Measurements from ENCODE around the gene RIMS1.

RIMS1 gene

DNA sequence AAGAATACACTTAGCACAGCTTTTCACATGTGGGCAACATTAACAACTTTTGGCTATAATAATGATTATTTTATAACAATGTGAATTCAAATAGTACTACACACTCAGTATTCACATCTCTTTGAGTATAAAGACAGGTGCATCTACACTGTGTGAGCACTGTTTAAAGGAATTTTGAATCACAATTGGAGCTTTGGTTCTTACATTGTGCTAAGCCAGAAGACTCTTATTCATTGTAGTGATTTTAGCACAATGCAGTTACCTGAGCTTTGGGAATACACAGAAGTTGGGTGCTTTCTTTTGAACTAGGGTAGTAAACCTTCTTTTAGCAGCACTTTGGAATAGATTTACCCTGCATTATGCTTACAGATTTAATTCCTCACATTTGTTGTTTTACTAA lies 20.5 kb downstream of the RIMS1 start:
- H3K9me3 Mint-ChIP-seq = peaks cover 5 to 7% of the 10 kb centered on the region in 2 donors
- H3K27ac Mint-ChIP-seq = no peak overlapping the region
- no peaks in the 10 kb centered on the region for H3K27me3 Mint-ChIP-seq
- no peak for ATAC-seq (replicated peaks)
- no peaks in the 10 kb centered on the region for H3K4me1 Mint-ChIP-seq (ENCODE audit: low read depth in 2 of 2)
- DNase-seq = no peak
- H3K4me3 Mint-ChIP-seq = no peak overlapping the region
- no peaks in the 10 kb centered on the region for H3K36me3 Mint-ChIP-seq (ENCODE audit: insufficient read depth)

DNA sequence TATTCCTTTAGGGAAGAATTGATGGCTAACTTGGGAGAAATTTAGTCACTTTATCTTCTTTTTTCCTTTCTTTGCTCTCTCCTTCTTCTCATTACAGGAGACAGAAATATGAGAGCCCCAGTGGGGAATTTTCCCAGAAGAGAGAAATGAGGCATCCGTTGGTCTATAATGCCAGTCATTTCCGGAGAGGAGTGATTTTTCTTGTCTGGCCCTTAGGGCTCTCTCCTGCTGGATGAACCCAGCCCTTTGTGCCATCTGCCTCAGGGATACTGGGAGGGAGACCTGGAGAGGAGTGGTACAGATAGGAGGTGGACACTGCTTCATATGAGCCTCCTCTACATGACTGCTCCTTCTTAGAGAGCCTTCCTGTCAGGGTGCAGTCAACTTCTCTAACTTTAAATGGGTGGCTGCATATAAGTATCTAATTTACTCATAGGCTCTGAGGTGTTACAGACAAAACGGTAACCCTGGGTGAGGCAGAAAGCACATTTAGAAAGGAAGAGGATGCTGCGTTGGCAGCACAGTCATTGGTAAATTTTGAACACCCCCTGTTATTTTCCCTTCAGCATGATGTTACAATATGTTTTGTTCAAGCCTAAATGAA lies 21.9 kb downstream of the RIMS1 start:
- H3K27ac Mint-ChIP-seq = no peak overlapping the region
- no peaks in the 10 kb centered on the region for H3K36me3 Mint-ChIP-seq (ENCODE audit: insufficient read depth)
- H3K27me3 Mint-ChIP-seq = no peaks in the 10 kb centered on the region
- no peaks in the 10 kb centered on the region for H3K4me1 Mint-ChIP-seq (ENCODE audit: low read depth in 2 of 2)
- DNase-seq = no peak
- no peak overlapping the region for H3K4me3 Mint-ChIP-seq
- no peak for ATAC-seq (replicated peaks)
- peaks cover 5 to 7% of the 10 kb centered on the region in 2 donors for H3K9me3 Mint-ChIP-seq

DNA sequence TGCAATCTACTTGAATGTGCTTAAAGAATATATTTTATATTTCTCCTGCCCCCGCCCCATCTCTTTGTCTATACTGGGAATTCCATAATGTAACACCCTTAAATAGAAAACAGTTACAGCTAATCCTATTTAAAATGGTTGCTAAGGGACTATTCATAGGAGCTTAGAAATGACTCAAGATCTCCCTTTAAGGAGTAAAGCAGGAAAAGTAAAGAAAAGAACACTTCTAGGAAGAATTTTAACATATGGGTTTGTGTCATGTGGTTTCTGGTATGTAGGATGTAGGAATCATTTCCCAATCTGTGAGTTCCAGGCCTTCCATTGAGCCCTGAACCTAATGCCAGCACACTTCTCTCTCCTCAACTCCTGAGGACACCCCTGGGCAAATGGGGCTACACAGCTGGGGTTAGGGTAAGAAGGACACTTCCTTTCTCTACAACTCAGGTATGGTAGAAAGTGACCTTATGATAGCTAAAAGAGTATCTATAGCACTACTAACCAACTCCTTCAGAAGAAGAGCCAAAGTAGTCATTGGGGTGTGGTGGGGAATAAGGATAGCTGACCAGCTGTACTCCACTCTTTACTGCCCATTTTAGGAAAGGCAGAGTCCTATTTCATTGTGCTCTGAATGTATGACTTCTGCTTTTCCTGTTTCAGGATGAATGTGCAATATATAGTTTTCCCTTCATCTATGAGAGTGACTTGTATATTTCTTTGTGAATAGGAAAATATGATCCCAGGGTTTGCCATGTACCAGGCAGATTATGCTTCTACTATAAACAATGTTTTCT lies 27.3 kb downstream of the RIMS1 start:
- Mint-ChIP-seq H3K36me3 (ENCODE audit: insufficient read depth) (no peaks in the 10 kb centered on the region), H3K4me3 (no peak overlapping the region), H3K9me3 (peaks cover 0 to 7% of the 10 kb centered on the region in 2 donors), H3K4me1 (ENCODE audit: low read depth in 2 of 2) (no peaks in the 10 kb centered on the region), H3K27me3 (no peaks in the 10 kb centered on the region), H3K27ac (no peak overlapping the region)
- no peak for DNase-seq
- ATAC-seq (replicated peaks) = no peak

DNA sequence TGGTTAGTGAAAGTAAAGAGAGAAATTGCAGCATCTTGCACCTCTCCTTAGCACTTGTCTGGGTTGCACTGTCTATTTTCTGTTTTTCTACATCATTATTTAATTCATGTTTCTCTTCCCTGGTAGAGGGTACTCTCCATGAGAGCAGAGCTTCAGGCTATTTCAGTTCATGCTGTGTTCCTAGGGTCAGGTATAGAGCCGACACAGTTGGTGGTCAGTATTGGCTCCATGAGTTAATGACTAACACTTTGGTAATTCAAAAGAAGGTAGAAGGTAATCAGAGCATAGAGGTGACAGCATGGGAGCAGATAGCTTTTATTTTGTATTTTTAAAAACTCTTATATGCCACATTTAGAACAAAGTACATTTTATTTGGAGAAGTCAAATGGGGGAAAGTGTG lies 42.7 kb downstream of the RIMS1 start:
- Mint-ChIP-seq H3K27me3 (no peaks in the 10 kb centered on the region), H3K36me3 (ENCODE audit: insufficient read depth) (no peaks in the 10 kb centered on the region)

DNA sequence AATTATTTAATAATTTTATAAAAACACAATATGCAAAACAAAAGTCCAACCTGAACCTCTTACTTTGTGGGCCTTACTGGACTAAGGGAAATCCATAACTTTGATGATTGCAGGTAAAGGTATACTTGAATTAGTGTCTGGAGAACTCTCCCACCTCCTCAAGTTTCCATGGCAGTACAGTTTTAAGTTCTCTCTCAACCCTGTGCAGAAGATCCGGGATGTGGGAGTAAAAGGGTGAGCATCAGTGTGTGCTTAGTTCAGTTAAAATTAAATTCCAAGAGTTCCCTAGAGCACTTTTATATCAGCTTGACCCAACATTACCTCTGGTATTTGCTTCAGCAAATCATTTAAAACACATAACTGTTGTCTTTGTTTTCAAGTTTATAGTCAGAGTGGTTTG lies 47.5 kb downstream of the RIMS1 start:
- ATAC-seq (replicated peaks) (no peak), DNase-seq (no peak)
- Mint-ChIP-seq H3K4me1 (ENCODE audit: low read depth in 2 of 2) (no peaks in the 10 kb centered on the region), H3K27ac (no peak overlapping the region), H3K9me3 (peaks cover 0 to 5% of the 10 kb centered on the region in 2 donors), H3K36me3 (ENCODE audit: insufficient read depth) (no peaks in the 10 kb centered on the region), H3K27me3 (no peaks in the 10 kb centered on the region), H3K4me3 (no peak overlapping the region)

More for the DNA sequence above, 42.7 kb downstream of the RIMS1 start:
- ATAC-seq (replicated peaks) (no peak), DNase-seq (no peak)
- Mint-ChIP-seq H3K9me3 (no peaks in the 10 kb centered on the region), H3K4me1 (ENCODE audit: low read depth in 2 of 2) (no peaks in the 10 kb centered on the region), H3K27ac (no peak overlapping the region), H3K4me3 (no peak overlapping the region)

GRCh38 chr6:71965404-71965803 lies 79.1 kb downstream of the RIMS1 start:
- no peak overlapping the region for H3K27ac Mint-ChIP-seq

GRCh38 chr6:71967436-71967835 lies 81.1 kb downstream of the RIMS1 start:
- Mint-ChIP-seq H3K9me3 (peaks cover 0 to 11% of the 10 kb centered on the region in 2 donors), H3K4me3 (no peak overlapping the region), H3K27me3 (no peaks in the 10 kb centered on the region), H3K36me3 (ENCODE audit: insufficient read depth) (no peaks in the 10 kb centered on the region), H3K27ac (no peak overlapping the region), H3K4me1 (ENCODE audit: low read depth in 2 of 2) (no peaks in the 10 kb centered on the region)
- ATAC-seq (replicated peaks) (no peak), DNase-seq (no peak)

More at GRCh38 chr6:71965404-71965803, 79.1 kb downstream of the RIMS1 start:
- Mint-ChIP-seq H3K9me3 (peaks cover 0 to 9% of the 10 kb centered on the region in 2 donors), H3K27me3 (no peaks in the 10 kb centered on the region), H3K4me1 (ENCODE audit: low read depth in 2 of 2) (no peaks in the 10 kb centered on the region), H3K36me3 (ENCODE audit: insufficient read depth) (no peaks in the 10 kb centered on the region), H3K4me3 (no peak overlapping the region)
- ATAC-seq (replicated peaks) = no peak
- no peak for DNase-seq

DNA sequence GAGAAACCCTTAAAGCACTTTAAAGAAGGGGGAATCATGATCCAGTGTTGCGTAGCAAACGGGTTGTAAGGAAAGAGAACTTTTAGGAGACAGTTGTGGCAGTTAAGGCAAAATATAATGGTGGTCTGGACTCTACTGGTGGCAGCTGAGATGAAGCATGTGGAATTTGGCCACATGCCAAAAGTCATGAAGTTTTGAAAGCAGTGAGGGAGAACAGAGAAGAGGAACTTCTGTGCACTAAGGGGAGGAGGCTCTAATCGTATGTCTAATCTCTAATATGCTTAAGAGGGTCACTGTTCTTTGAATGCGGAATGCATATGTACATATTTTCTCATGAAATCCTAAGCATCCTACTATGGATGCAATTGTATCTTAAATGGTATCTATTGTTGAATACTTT lies 91.5 kb downstream of the RIMS1 start:
- DNase-seq (no peak), ATAC-seq (replicated peaks) (no peak)
- Mint-ChIP-seq H3K27me3 (no peaks in the 10 kb centered on the region), H3K4me1 (ENCODE audit: low read depth in 2 of 2) (no peaks in the 10 kb centered on the region), H3K36me3 (ENCODE audit: insufficient read depth) (peaks cover 2% of the 10 kb centered on the region), H3K4me3 (no peak overlapping the region), H3K9me3 (peaks cover 8 to 22% of the 10 kb centered on the region in 2 donors), H3K27ac (no peak overlapping the region)

- Mint-ChIP-seq H3K4me3 (no peak overlapping the region), H3K27ac (no peak overlapping the region), H3K9me3 (peaks cover 5 to 11% of the 10 kb centered on the region in 2 donors), H3K27me3 (no peaks in the 10 kb centered on the region), H3K4me1 (ENCODE audit: low read depth in 2 of 2) (no peaks in the 10 kb centered on the region), H3K36me3 (ENCODE audit: insufficient read depth) (peaks cover 2% of the 10 kb centered on the region)
- DNase-seq (no peak), ATAC-seq (replicated peaks) (no peak)
Measured at GRCh38 chr6:71979911-71980310, 93.6 kb downstream of the RIMS1 start.

DNA sequence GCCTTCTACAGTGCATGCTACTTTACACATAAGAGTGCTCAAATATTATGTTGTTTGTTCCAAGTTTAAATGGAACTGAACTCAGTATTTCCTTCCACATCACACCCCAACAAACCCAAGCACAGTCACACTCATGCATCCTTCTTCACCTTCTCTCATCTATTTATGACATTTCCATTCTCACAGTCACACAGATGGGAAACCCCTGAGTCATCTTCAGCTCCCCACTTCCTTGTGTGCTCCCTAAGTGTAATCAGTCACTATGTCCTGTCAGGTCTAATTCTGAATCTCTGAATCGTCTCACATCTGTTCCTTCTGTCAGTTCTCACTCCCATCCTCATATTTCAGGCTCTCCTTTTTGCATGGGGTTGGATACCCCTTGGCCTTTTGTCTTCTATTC lies 96.0 kb downstream of the RIMS1 start:
- peaks cover 12 to 26% of the 10 kb centered on the region in 2 donors for H3K9me3 Mint-ChIP-seq

GRCh38 chr6:71983131-71983530 lies 96.8 kb downstream of the RIMS1 start:
- no peak for DNase-seq
- no peaks in the 10 kb centered on the region for H3K4me1 Mint-ChIP-seq (ENCODE audit: low read depth in 2 of 2)
- H3K4me3 Mint-ChIP-seq = no peak overlapping the region

More for the DNA sequence above, 96.0 kb downstream of the RIMS1 start:
- H3K36me3 Mint-ChIP-seq (ENCODE audit: insufficient read depth) = peaks cover 2% of the 10 kb centered on the region
- DNase-seq (no peak), ATAC-seq (replicated peaks) (no peak)
- no peaks in the 10 kb centered on the region for H3K4me1 Mint-ChIP-seq (ENCODE audit: low read depth in 2 of 2)
- no peak overlapping the region for H3K27ac Mint-ChIP-seq
- no peak overlapping the region for H3K4me3 Mint-ChIP-seq
- H3K27me3 Mint-ChIP-seq = no peaks in the 10 kb centered on the region

DNA sequence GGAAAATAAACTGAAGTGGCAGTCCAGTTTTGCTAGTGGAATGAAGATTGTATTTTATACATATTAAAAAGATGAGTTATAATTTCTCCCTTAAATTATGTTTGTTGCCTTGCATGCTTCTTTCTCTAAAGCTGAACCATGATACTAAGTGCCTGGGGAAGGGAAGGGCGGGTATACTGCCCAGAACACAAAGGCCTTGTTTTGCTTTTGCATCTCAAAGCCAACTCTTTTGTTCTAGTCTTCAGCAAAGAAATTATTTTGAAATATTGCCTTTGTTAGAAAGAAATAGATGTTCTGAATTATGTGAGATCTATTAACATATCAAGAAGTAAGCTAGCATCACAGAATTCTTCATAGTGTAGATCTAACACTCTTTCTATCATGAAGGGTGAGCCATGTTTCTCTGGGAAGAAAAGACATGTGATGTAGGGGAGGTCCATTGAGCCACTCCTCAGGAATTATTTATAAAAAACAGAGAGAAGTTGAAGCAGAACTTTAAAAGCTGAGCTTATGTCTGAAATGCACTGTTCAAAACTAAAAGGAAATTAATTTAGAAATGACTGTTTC lies 108.4 kb downstream of the RIMS1 start:
- no peaks in the 10 kb centered on the region for H3K4me1 Mint-ChIP-seq (ENCODE audit: low read depth in 2 of 2)
- H3K4me3 Mint-ChIP-seq = no peak overlapping the region
- no peak overlapping the region for H3K27ac Mint-ChIP-seq
- no peak for ATAC-seq (replicated peaks)
- peaks cover 0 to 7% of the 10 kb centered on the region in 2 donors for H3K9me3 Mint-ChIP-seq
- no peak for DNase-seq
- H3K36me3 Mint-ChIP-seq (ENCODE audit: insufficient read depth) = no peaks in the 10 kb centered on the region
- no peaks in the 10 kb centered on the region for H3K27me3 Mint-ChIP-seq

More at GRCh38 chr6:71983131-71983530, 96.8 kb downstream of the RIMS1 start:
- no peak overlapping the region for H3K27ac Mint-ChIP-seq
- H3K27me3 Mint-ChIP-seq = no peaks in the 10 kb centered on the region
- ATAC-seq (replicated peaks) = no peak
- no peaks in the 10 kb centered on the region for H3K36me3 Mint-ChIP-seq (ENCODE audit: insufficient read depth)
- H3K9me3 Mint-ChIP-seq = peaks cover 12 to 26% of the 10 kb centered on the region in 2 donors

DNA sequence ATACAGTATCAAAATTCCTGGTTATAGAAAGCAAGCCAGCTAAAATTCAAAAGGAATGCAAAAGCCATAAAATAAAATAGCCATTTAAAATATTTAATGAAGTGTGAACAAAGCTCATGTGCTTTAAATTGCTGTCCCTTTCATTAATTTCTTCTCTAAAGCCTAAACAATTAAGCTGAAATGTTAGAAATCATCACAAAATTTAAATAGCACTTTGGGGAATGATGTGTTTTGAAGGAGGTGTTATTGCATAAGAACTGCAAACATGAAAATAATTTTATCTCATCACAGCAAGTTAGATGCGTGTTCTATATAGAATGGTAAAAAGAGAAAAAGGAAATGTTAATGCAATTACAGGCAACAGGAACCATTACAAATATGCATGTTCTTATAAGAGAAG lies 111.0 kb downstream of the RIMS1 start:
- ATAC-seq (replicated peaks) = no peak
- H3K27me3 Mint-ChIP-seq = no peaks in the 10 kb centered on the region
- H3K27ac Mint-ChIP-seq = no peak overlapping the region
- no peaks in the 10 kb centered on the region for H3K36me3 Mint-ChIP-seq (ENCODE audit: insufficient read depth)
- H3K4me1 Mint-ChIP-seq (ENCODE audit: low read depth in 2 of 2) = no peaks in the 10 kb centered on the region
- peaks cover 0 to 10% of the 10 kb centered on the region in 2 donors for H3K9me3 Mint-ChIP-seq
- no peak for DNase-seq
- H3K4me3 Mint-ChIP-seq = no peak overlapping the region

DNA sequence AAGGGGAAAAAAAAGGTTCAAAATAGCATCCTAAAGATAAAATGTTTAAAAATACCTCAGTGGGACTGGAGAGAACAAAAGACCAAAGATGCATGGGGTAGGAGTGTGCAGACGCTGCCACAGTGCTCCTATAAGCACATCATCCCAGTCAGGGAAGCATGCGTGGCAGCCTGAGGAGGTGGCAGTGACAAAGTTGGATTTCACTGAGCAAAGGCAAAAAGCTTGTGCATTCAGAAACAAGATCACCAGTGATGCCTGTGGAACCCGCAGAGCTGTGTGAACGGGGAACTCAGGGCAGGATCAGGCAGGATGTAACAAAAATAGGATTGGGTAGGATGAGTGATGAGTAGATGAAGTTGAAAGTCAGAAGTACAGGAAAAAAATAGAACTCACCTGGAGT lies 116.1 kb downstream of the RIMS1 start:
- DNase-seq (no peak), ATAC-seq (replicated peaks) (no peak)
- no peak overlapping the region for H3K4me3 Mint-ChIP-seq
- no peaks in the 10 kb centered on the region for H3K36me3 Mint-ChIP-seq (ENCODE audit: insufficient read depth)
- H3K9me3 Mint-ChIP-seq = peaks cover 0 to 13% of the 10 kb centered on the region in 2 donors
- H3K27ac Mint-ChIP-seq = no peak overlapping the region
- no peaks in the 10 kb centered on the region for H3K27me3 Mint-ChIP-seq
- H3K4me1 Mint-ChIP-seq (ENCODE audit: low read depth in 2 of 2) = no peaks in the 10 kb centered on the region

All from effector memory CD8-positive, alpha-beta T cell (primary cell).